GOT3 (cell line): ENCODE results near the gene ANXA8L1.
"Not testable (repeated sequence)": the region's sequence is repeated elsewhere in the genome, so short reads cannot be mapped to it uniquely, and the experiment has no call there.

ENCODE experiments used
- DNase-seq: peaks from one replicate; lab custom pipeline; 2025; ENCODE audit warnings: mixed read lengths; lab: John Stamatoyannopoulos, UW

Gene ANXA8L1, protein sequence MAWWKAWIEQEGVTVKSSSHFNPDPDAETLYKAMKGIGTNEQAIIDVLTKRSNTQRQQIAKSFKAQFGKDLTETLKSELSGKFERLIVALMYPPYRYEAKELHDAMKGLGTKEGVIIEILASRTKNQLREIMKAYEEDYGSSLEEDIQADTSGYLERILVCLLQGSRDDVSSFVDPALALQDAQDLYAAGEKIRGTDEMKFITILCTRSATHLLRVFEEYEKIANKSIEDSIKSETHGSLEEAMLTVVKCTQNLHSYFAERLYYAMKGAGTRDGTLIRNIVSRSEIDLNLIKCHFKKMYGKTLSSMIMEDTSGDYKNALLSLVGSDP

DNA sequence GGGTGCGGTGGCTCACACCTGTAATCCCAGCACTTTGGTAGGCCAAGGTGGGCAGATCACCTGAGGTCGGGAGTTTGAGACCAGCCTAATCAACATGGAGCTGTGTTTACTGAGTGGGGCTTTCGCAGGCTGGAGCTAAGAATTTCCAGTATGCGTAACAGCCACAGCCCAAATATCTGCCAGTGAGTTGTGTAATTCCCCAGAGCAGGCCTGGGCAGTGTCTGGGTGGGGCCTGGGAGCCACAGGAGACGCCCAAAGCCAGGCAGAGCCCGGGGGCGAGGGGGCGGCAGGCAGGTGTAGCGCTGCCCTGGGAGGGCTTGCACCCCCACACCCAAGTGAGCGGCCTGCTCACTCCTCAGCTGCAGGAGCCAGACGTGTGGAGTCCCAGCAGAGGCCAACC, at the start of gene ANXA8L1:
TSS of gene ANXA8L1 (plus strand) at position 371 of the 400 bp plus-strand sequence. CDS start 76 bp downstream, outside the sequence.
- DNase-seq: not testable (repeated sequence)

DNA sequence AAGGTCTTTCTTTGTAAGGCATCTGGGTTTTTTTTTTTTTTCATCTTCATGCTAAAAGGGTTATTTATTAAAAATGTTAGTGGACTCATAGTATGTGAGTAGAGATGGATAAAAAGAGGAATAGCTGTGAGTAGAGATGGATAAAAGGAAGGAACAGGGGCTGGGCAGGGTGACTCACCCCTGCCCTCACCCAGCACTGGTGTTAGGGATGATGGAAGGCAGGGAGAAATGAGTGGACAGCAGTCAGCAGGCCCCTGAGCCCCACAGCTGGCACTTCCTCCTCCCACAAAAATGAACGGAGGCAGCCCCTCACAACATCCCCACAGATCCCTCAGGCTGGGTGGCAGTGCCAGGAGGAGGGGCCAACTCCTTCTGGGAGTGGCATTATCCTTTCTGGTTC, 49.5 kb upstream of the ANXA8L1 start:
- DNase-seq: no peak

DNA sequence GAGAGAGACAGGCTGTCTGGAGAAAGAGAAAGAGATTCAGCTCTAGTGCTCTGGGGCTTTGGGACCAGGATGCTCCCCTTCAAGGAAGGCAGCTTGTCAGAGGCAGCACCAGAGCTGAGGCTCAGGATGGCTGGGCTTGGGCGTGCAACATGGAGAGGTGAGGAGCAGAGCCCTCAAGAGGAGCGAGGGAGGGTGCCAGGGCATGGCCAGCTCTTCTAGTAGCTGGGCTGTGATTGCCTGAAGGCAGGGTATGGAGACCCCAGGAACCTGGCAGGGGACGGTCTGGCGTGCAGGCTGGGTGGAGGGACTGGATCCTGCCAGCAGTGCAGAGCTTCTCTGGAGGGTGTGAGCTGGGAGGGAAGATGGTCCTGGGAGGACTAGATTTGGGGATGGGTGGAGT, 48.6 kb upstream of the ANXA8L1 start:
- DNase-seq: no peak

DNA sequence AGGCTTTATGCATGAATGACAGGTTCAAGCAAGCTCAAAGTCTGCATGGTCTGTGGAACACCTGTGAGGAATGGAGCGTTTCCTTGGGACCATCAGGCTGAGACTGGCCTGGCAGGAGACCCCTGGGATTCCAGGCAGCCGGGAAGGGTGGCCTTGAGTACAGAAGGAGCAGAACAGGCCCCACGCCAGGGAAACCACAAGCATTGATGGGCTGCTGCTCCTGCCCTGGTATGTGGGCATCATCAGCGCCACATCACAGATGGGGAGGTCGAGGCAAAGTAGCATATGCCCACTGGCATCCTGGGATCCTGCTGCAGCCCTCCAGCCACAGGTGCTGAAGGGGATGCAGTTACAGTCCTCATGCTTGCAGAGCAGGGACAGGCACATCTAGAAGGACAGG, 47.9 kb upstream of the ANXA8L1 start:
- no peak for DNase-seq

DNA sequence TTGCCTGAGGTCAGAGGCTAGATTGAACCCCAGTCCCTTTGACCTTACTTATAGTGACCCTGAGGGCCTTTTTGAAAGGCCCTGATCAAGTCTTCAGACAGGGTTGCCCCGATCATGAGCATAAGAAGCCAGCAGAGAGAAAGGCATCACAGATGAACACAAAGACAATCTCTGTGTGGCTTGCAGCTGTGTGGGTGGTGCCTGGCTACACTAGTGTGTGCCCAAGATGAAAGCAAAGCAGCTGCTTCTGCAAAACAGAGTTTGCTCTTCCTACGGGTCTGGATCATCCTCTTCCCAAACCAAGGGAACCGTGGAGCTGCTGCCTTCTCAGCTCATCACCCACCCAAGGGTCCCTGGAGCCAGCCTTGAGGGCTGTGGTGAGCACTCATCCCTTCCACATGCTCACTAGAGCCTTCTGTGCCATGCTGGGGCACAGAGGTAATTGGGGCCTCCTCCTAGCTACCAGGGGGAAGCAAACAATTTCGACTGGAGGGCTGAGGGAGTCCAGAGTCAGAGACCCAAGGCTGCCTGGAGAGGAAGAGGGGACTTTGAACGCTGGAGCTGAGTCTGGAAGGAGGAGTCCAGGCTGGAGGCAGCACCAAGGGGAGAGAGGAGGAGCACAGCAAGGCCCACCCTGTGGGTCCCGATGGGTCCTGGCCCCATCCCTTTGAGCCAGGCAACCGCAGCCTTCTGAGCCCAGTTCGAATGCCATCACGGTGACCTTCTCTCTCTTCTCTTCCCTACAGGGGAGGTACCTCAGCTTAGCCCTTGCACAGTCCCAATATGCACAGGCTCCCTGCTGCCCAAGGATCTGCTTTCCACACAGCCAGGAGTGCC, 46.5 kb upstream of the ANXA8L1 start:
- DNase-seq: no peak

DNA sequence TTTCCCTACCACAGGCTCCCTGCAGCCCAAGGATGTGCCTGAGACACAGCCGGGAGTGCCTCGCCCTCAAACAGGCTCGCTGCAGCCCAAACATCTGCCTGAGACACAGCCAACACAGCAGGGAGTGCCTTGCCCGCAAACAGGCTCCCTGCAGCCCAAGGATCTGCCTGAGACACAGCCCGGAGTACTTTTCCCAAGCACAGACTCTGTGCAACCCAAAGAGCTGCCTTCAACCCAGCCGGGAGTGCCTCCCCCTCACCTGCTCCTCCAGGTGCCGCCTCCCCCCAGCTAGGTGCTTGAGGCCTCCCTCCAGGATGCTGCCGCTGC, 45.9 kb upstream of the ANXA8L1 start:
- DNase-seq: no peak

DNA sequence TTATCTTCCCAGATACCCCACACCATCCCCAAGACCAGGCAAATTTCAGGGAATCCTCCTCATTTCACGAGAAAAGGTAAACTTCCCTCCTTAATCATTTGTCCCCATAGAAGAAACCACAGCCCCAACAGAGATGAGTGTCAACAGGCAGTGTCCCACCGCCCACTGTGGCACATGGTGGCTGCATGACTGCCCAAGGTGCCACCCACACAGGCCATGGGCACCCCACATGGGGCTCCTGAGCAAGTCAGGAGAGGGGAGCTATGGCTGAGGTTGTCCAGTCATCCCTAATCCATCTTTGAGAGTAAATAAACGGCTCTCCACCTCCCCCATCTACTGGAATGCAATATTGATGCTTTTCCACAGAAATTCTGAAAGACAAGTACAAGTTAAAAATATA, 44.7 kb upstream of the ANXA8L1 start:
- no peak for DNase-seq

DNA sequence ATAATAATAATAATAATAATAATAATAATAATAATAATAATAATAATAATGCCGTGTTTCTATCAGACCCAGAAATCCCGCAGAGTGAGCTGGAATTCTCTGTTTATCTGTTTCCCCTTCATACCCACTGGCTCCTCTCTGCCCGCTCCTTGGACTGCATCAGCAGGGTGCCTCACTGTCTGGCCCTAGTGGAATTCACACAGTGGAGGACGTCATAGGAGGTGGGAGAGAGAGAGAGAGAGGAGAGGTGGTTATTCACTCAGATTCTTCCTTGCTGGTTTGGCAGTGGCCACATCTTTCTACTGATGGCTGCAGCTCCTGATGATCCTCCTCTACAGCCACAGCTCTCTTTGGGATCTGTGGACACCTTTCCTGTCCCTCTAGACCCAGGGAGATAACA, 10.1 kb upstream of the ANXA8L1 start:
- DNase-seq: not testable (repeated sequence)

DNA sequence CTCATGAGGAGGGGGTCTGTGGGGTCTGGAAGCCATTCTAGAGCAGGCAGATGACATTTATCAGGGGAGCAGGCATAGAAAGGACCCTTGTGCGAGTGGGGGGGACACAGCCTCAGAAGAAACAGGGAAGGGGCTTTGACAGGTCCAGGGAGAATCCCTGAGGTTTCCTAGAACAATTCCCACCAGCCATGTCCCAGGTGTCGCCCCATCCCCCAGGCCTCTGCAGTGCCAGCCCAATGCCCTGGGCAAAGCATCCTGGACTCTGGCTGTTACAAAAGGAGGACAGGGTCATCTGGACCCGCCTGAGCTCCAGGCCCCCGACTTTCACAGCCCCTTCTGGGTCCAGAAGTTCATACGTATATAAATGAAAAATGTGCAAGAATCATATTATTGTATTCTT, 8.4 kb upstream of the ANXA8L1 start:
- not testable (repeated sequence) for DNase-seq

DNA sequence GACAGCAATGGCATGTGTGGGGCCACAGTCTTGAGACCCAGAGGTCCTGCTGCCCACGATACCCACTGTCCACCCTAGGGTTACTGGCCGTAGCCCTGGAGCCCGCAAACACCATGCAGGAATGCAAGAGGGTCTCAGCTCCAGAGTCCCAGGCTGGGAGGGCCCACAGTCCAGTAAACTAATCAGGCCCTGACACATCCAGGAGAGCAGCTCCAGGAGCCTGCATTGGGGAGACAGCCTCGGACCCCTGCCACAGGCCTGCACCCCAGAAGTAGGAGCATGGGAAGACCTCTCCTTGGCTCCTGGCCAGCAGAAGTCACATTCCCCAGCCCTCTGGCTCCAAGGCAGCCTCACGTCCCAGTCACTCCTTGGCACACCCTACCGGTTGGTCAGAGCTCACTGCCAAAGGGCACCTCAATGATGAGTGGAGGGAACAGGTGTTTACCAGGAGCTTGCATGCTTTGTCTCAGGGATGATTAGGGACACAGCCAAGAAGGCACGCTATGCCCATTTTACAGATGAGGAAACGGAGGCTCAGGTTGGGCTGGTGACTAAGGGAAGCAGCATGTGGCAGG, 7.8 kb upstream of the ANXA8L1 start:
- not testable (repeated sequence) for DNase-seq

DNA sequence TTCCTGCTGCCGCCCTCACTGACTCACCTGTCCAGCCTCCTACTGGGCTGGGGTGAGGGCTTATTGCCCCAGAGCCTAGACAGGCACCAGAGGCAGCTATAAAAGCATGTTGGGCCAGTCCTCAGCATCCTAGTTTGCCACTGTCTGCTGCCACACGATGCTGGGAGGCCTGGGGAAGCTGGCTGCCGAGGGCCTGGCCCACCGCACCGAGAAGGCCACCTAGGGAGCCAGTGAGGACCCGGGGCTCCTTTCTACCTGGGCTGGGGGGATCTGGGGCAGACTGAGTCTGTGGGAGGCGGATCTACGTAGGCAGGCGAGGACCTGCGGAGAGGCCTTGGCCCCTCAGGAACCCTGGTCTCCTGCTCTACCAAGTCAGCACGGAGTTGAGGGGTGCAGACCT, 6.6 kb upstream of the ANXA8L1 start:
- DNase-seq: not testable (repeated sequence)

DNA sequence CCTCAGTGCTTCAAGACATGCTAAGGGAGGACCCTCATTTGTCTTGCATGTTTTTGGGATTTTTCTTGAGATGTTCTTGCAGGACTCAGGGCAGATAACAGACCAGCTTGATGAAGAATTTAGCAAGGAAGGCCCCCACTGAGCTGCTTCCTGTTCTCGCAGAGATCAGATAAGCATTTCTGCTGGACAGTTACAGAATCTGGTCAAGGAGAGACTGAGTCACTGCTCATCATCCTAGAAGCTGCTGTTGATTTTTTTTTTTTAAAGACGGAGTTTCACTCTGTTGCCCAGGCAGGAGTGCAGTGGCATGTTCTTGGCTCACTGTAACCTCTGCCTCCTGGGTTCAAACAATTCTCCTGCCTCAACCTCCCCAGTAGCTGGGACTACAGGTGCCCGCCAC, 1.2 kb upstream of the ANXA8L1 start:
- not testable (repeated sequence) for DNase-seq

DNA sequence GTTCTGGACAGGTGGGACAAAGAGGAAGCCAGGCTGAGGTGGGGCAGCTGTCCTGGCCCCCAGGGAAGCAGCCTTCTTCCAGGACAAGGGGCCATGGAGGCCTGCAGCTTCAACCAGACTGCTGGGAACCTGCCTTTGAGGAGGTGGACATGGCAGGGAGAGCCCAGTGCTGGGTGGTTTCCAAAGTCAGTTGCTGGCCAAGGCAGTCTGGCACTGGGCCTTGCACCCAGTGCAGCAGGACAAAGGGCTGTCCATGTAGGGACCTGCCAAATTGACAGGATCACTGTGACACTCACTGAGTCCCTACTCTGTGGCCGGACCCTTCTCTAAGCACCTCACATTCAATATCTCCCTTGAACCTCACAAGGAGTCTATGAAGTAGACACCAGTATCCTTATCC, 1.4 kb downstream of the ANXA8L1 start:
- DNase-seq: not testable (repeated sequence)

DNA sequence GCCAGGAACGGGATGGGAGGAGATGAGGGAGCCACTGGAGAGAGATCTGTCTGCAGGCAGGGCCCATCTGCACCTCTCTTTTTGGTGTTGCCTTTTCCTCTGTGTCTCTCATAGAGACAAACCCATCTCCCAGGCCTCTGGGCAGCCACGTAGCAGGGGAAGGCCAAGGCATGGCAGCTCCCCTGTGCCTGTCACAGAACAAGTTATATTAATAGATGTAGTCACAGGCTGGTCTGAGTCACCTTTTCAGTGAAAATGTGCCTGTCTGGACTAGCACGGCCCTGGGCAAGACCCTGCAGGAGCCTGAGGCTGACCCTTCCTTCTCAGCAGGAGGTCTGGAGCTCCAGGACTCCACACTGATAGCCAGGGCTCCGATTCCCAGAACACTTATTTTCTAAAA, 2.1 kb downstream of the ANXA8L1 start:
- not testable (repeated sequence) for DNase-seq

DNA sequence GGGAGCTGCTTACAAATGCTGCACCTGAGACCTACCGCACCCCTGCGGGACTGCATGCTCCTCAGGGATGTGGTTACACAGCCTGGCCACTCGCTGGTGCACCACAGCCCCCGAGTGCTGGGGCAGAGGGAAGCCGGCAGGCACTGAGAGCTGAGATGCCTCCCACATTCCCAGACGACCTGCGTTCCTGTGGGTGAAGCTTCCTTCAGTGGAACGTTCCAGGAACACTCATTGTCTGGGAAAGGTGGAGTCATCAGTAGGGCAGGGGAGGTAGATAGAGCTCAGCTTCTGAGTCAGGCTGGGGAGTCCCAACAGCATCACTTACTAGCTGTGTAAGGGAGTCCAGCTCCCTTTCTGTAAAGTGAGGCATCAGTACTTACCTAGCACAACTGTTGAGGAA, 2.5 kb downstream of the ANXA8L1 start:
- not testable (repeated sequence) for DNase-seq

DNA sequence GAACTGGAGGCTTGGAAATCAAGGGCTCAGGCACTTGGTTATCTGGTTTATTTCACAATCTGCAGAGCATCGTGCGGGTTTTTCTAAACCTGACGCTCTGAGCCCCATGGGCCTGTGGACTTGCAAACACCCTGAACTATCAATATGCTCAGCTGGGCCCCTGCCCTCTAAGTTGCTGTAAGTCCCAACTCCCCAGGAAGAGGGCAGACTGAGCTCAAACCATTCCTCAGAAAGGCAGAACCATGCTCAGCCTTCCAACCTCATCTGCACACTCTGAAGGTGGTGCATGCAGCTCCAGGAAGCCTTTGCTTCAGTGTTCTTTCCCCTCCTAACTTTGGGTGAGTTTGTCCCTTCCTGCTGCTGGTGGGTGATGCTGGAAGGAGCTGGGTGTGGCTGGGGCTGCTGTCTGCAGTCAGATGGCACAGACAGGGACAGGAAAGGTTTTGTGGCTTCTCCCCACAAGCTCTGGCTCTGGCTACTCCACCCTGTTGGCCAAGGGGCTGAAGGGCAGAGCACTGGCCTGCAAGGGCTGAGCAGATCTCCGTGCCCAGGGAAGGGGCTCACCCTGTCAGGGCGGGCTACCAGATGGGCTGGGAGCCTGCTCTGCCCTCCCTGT, 3.8 kb downstream of the ANXA8L1 start:
- DNase-seq: not testable (repeated sequence)

DNA sequence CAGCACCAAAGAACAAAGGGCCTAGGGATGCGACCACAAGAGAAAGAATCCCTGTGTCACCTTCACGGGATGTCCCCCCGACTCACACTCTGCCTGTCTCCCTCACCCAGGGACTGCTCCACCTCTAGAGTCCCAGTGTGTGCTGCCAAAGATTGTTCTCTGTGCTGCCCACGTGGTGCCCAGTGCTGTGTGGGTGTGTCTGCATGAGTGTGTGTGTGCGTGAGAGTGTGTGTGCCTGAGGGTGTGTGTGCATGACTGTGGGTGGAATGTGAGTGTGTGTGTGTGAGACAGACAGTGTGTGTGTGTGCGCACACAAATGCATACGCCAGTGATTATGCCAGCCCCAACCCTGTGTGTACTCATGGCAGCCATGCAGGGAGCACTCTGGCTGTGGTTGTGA, 10.3 kb downstream of the ANXA8L1 start:
- DNase-seq: not testable (repeated sequence)

DNA sequence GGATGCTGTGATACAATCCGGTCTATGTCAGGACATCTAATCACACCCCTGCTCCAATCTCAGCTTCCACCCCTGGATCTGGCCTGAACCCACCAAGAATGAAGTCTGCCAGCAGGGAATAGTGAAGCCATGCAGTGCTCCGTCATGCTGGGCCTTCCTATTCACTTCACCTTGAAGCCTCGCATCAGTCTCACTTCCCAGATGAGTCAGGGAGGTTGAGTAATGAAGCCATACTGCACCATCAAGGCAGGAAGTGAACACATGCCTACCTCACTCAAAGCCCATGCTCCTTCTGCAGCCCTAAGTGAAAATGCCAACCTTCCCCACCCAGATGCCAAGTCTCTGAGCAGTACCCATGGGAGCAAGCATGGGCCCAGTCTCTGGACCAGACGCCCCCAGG, 11.1 kb downstream of the ANXA8L1 start:
- DNase-seq: not testable (repeated sequence)

DNA sequence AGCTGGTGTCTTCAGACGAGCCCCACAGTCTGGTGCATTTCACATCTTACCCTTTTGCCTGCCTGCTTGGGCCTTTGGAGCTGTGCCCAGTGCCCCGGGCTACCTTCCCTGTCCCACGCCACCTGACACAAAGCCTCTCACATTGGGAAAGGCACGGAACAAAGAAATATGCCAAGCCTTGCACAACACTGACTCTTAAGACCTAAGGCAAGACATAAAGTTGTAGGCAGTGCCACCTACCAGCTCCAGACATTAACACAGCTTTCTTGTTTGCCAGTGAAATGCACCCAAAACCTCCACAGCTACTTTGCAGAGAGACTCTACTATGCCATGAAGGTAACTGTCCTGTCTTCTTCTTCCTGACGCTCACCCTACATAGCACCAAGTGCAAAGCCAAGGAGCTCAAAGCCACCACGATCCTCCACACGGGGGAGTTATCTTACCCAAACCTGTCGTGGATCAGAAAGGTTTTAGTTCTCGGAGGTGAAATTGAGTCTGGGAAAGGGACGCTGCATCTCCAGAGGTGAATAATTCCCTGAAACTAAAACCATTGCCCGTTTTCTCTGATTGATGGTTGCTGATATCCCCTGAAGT, 11.8 kb downstream of the ANXA8L1 start:
- not testable (repeated sequence) for DNase-seq

DNA sequence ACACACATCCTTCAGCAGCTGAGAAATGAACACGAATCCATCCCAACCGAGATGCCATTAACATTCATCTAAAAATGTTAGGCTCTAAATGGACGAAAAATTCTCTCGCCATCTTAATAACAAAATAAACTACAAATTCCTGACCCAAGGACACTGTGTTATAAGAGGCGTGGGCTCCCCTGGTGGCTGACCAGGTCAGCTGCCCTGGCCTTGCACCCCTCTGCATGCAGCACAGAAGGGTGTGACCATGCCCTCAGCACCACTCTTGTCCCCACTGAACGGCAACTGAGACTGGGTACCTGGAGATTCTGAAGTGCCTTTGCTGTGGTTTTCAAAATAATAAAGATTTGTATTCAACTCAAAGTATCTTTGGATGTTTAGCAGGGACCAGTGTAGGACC, 15.8 kb downstream of the ANXA8L1 start:
- not testable (repeated sequence) for DNase-seq

DNA sequence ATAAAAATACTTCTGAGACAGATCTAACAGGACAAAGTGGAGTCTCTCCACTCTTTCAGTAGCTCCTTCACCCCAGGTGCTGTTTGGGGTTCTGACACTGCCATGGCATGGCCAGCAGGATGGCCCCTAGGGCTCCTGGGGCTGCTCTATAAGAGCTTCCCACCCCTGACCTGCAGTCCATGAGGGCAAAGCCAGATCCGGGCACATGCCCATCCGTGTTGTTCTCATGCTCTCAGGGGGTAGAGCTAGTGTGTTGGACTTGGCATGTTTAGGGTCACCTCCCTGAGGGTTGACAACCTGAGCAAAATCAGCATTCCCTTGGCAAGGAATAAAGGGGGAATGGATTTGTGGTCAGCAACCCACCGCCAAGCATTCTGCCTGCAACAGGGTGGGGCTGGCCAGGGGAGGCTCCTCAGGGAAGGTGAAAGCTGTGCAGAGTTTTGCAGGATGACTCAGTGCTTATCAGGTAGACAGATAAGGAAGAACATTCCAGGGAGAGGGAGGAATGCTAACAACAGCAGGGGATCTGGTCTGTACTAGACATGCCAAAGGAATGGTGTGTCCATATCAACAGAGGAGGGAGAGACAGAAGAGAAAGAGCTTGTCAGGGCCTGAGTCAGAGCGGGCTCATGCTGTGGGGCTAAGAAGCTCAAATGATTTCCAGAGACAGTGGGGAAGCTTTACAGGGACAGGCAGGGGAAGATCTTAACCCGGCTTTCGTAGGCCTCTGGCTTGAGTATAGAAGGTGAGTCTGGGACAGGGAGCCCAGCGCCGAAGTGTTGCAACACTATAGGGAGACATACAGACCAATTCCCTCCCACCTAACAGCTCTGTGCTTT, 21.1 kb downstream of the ANXA8L1 start:
- not testable (repeated sequence) for DNase-seq
